ENCODE results near the gene SKI.

The SKI gene

DNA sequence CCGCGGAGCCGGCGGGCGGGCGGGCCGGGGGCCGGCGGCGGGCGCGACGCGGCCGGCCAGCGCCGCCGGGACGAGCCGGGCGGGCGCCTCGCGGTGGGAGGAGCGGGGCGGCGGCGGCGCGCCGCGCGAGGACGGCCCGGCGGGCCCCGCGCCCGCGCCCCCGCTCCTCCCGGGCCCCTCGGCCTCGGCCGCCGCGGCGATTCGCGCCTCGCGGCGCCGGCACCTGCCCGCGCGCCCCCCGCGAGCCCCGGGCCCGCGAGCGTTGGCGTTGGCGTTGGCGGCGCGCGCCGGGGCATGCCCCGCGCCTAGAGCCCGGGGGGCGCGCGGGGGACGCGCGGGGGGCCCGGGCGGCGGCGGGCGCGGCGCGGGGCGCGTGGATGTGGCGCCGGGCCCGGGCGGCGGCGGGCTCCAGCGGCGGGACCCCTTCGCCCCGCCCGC is at the start of gene SKI:
SKI (plus strand) TSS at position 163 of the 438 bp plus-strand sequence. CDS start 448 bp downstream, outside the sequence.
- DNase-seq (ENCODE audit: low spot score) = no peak

DNA sequence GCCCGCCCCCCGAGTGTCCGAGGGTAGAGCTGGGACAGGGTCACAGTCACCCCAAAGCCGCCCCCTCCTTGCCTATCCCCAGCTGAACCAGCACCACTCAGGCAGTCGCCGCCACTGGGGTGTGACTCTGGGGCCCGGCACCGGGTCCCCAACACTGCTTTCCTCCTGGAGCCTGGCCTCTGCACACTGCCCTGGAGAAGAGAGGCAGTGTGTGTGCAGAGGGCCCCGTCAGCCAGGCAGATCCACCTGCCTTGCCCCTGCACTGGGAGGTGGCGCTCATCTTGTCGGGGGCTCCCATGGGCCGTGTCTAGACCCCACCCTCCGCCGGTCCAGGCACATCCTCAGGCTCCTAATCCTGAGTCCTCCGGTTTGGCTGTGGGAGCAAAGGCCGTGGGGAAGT is 49.2 kb upstream of the SKI start:
- no peak for DNase-seq (ENCODE audit: low spot score)

DNA sequence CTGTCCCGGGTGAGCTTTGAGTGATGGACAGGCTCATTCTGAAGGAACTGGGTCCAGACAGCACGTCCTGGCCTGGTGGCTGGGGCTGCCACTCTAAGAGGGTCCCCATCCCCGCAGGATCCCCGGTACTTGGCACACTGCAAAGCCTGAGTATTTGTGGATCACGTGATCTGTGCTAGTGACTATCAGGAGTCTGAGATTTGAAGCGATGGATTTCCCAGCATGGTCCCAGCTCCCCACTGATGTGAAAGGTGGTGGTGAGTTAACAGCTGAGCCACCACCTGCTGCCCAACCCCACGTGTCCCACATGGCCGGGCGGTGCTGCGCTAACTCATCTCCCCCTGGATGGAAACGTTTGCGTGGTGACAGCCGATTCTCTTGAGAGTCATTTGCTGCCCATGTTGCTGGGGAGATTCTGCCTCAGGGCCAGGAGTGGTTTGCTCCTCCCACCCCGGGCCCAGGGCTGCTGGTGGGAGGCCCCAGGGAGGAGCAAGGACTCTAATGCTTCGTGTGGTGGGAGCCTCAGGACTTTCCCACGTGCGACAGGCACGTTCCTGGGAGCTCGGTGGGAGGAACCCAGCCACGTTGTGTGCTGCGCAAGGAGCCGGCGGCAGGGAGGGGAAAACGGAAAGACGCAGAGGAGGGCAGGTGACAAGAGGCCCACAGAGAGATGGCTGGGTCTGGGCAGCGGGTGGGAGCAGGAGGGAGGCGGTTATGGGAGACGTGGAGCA is 48.7 kb upstream of the SKI start:
- DNase-seq (ENCODE audit: low spot score) = no peak

DNA sequence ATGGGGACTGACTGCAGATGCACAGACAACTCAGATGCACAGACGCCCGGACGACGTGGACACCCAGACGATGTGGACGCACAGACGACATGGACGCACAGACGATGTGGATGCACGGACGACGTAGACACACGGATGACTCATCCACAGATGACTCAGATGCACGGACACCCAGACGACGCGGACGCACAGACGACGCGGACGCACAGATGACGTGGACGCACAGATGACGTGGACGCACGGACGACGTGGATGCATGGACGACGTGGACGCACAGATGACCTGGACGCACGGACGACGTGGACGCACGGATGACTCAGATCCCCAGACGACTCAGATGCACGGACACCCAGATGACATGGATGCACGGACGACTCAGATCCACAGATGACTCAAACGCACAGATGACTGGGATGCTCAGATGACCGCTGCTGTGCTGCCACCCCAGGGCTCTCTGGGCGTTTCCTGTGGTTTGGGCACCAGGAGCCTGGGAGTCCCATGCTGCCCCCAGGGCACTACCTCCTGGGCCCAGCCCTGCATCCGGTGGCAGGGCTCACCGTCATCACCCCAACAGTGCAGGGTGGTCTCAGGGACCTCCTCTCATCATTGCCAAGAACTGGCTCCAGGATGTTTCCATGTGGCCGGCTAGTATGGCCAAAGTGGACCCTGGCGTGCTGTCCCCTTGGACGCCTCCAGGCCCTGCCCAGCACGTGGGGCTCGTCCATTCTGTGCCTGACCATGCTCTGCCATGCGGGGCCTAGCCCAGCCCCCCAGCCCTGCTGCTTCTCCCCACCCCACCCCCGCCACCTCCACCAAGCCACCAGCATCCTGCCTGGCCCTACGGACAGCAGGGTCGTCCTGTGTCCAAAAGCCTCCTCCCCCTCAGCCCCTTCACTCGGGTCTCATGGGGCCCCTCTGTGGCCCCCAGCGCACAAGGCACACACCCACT is 47.5 kb upstream of the SKI start:
- no peak for DNase-seq (ENCODE audit: low spot score)

DNA sequence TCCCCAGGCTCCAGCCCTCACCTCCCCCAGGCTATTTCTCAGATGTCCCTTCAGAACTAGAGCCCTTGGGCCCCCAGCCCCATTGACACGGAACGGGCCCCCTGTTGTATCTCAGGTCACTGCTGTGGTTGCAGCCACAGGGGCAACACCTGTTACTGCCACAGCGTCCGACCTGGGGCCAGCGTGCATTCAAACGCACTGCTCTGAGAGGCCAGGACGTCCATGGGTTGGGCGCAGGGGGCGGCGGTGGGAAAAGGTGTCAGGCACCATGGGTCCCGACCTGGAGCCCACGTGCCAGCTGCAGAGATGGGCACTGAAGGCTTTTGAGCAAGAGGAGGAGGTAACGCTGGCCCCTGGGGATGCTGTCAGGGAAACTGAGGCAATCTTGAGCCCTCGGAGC is 46.8 kb upstream of the SKI start:
- no peak for DNase-seq (ENCODE audit: low spot score)

DNA sequence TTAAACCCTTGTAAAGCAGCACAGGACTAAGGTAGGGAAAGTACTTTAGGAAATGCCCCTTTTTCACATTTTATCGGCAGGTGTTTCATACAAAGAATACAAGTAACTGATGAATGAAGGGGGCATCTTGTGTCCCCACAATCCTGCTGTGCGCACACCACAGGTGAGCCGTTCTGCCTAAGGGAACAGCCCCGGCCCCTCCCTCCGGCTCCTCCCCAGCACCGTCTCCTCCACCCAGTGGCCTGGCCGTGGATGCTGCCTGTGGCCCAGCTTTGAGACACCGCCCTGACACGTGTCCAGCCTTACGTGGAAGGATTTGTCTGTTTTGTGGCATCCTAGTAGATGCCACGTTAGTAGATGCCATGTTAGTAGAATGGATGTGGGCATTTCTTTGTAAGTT is 46.4 kb upstream of the SKI start:
- no peak for DNase-seq (ENCODE audit: low spot score)

DNA sequence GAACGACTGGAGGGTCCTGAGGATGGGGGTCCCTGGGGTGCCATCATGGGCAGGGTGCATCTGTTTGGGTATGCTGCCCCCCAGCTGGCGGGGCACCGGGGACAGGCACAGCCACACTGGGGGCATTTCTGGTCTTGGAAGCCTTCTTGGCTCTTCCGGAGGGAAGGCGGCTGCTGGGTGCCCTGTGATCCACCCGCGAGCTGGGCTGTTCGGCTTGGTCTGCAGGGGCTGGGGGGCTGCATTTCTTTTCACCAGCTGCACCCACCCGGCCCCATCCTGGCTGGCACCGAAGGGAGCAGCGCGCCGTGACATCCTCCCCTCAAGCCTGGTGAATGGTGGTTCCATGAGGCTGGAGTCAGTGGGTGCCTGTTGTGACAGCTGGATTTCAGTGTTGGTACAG is 45.7 kb upstream of the SKI start:
- no peak for DNase-seq (ENCODE audit: low spot score)

DNA sequence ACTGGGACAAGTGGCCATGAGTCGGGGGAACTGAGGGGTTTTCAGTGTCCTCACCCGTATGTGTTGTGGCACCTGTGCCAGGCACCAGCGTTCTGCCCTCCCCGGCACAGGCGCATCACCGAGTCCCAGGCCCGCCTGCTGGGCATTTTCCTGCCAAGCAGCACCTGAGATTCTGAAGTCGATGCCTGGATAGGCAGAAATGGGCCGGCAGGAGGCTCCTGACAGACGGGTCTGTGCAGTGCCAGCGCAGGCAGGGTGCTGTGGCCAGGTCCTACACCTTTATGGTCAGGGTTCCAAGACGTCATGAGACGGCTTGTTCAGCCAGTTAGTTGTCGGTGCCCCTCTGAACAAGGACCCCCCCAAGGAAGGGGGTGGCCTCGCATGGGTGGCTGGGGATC is 44.2 kb upstream of the SKI start:
- DNase-seq (ENCODE audit: low spot score) = no peak

DNA sequence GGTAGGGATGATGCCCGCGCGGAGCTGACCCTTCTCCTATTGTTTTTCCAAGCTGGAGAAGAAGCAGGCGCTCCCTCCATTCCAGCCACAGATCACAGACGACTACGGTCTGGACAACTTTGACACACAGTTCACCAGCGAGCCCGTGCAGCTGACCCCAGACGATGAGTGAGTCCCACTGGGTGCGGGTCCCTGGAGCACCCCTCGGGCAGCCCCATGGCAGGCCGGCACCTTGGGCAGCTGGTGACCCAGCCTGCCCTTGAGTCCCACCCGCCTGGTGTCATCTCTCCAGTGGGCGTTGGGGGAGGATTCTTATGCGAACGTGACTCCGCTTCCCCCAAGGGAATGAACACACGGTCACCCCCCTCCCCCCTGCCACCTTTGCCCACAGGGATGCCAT is 43.6 kb upstream of the SKI start:
- DNase-seq (ENCODE audit: low spot score) = no peak

DNA sequence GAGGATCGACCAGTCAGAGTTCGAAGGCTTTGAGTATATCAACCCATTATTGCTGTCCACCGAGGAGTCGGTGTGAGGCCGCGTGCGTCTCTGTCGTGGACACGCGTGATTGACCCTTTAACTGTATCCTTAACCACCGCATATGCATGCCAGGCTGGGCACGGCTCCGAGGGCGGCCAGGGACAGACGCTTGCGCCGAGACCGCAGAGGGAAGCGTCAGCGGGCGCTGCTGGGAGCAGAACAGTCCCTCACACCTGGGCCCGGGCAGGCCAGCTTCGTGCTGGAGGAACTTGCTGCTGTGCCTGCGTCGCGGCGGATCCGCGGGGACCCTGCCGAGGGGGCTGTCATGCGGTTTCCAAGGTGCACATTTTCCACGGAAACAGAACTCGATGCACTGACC is 43.2 kb upstream of the SKI start:
- DNase-seq (ENCODE audit: low spot score) = no peak

DNA sequence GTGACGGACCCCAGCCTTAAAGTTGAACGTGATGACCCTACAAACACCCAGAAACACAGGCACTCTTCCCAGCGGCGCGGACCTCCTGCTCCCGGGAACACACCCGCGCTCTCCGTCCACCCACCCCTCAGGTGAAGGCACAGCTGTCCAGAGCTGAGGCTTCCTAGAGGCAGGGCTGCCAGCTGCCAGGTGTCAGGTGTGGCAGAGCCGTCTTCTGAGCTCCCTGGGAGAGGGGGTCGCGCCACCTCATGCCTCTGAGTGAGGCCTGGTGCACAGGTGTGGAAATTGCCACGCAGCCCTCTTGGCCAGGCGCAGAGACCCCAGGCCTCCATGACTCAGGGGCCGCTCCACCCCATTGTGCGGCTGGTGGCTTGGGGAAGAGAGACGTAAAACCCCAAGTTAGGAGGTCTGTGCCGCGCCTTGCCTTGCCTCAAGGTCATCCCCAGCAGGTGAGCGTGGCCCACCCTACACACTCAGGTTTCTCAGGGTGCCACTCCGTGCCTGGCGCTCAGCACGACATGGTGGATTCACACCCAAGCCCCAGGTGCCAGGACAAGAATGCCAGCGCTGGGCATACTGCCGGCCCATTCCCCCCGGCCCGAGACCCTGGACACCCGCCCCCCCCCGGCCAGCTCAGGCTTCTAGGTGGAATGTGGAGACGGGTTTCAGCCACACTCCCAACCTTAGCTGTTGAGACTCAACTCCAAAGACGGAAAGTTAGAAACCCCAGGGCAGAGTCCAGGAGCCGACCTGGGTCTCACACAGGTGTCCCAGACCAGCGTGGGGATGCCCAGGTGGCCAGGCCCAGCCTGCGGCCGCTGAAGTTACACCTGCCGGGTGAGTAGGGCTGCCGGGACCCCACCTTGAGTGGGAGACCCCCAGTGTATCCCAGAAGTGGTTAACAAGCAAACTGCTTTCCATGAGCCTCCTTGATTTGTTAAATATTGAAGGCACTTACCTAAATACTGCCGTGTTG is 42.0 kb upstream of the SKI start:
- no peak for DNase-seq (ENCODE audit: low spot score)

DNA sequence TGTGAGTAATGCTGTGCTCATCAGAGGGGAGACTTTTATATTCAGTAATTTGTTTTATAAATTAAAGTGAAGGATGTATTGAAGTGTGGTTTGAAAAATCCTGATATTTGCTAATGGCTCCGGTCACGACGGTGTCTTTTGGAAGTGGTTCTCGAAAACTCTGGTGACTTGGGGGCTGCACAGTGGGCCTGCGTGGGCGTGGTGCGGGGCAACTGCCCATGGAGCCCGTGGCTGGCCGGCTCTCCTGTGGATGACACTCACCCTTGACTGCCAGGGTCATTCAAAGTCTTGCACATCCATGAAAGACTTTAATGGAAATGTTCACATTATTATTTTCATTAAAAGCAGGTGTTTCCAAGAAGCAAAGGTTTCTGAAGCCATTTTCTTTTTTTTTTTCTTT is 41.2 kb upstream of the SKI start:
- DNase-seq (ENCODE audit: low spot score) = no peak

DNA sequence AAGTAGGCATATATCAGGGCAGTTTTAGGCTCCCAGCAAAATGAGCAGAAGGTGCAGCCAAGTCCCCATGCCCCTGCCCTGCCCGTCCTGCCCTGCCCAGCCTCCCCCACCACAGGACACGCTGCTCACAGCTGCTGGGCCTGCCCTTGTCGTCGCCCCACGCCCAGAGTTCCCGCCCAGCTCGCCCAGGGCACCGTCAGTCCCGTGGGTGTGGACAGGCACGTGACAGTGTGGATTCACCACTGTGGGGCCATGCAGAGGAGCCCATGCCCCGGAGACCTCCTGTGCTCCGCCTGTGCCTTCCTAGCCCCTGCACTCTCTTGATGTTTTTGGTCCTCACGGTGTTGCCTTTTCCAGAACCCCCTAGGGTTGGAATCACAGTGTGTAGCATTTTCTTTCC is 40.5 kb upstream of the SKI start:
- DNase-seq (ENCODE audit: low spot score) = no peak

DNA sequence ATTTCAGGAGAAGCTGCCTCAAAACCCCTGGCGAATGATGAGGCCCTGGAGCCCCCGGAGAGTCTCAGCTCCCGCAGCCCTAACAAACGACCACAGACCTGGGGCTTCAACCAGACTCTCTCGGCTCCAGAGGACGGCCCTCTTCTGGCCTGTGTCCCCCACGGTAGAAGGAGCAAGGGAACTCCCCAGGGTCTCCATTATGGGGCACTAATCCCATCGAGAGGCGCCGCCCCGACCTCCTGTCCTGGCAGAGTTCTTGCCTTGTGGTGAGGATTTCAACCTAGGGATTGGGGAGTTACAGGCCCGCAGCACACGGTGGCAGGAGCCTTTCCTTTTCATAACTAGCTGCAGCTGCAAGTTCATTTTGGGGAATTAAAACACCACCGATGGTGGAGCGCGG is 39.8 kb upstream of the SKI start:
- DNase-seq (ENCODE audit: low spot score) = no peak

DNA sequence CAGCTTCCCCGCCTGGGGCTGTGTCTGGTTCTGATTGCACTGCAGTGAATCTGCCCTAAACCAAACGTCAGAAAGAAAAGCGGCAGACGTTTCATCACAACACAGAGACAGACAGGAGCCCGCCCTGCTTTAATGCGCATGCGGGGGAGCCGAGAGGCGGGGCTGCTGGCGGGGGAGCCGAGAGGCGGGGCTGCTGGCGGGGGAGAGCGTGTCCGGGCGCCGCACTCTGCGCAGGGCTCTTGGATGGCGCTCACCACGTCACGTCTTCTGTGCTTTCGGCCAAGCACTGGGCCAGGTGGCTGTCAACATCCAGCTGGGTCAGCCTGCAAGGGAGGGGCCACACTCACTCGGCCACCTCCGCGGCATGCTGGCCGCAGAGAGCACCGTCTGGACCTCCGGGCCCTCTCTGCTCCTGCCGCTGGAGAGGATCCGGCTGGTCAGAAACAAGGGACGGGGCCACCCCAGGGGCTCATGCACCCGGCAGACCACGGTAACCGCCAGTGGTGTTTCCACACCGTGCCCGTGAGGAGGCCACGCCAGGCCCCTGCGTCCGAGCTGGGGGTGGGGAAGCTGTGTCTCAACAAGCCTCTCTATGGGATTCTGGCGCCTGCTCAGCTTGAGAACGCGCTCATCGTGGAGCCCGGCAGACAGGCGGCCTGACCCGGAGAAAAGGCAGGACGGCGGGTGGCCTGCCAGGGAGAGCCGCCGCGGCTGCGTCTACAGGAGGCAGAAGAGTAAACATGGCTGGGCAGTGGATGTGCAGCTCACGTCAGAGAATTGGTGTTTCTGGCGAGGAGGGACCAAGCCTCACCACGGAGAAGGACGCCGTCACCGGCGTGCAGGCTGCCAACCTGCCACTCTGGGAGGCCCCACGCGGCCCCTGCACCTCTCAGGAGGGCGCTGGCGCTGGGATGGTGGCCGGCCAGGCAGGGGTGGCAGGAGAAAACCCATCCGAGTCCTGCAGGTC is 38.4 kb upstream of the SKI start:
- DNase-seq (ENCODE audit: low spot score) = peak; percentile 94

DNA sequence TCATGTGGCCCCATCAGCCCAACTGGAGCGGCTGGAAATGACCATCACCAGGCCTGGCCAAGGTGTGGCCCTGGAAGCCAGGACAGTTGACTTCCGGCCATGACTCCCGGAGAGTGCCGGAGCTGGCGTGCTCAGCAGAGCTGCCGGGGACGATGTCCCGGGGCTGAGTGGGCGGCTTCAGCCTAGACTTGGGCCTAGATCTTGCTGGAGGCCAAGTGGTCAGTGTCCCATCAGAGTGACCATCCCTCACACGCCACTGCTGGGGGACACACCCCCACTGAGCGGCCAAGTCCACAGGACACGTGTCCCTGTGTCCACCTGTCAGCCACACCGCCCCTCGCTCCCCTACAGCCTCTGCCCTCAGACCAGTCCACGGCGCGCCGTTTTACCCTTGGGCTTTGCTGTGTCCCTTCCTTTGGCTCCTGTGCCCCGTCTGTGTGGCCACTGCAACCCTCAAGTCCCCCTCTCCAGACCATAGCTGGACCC is 37.6 kb upstream of the SKI start:
- DNase-seq (ENCODE audit: low spot score) = no peak

DNA sequence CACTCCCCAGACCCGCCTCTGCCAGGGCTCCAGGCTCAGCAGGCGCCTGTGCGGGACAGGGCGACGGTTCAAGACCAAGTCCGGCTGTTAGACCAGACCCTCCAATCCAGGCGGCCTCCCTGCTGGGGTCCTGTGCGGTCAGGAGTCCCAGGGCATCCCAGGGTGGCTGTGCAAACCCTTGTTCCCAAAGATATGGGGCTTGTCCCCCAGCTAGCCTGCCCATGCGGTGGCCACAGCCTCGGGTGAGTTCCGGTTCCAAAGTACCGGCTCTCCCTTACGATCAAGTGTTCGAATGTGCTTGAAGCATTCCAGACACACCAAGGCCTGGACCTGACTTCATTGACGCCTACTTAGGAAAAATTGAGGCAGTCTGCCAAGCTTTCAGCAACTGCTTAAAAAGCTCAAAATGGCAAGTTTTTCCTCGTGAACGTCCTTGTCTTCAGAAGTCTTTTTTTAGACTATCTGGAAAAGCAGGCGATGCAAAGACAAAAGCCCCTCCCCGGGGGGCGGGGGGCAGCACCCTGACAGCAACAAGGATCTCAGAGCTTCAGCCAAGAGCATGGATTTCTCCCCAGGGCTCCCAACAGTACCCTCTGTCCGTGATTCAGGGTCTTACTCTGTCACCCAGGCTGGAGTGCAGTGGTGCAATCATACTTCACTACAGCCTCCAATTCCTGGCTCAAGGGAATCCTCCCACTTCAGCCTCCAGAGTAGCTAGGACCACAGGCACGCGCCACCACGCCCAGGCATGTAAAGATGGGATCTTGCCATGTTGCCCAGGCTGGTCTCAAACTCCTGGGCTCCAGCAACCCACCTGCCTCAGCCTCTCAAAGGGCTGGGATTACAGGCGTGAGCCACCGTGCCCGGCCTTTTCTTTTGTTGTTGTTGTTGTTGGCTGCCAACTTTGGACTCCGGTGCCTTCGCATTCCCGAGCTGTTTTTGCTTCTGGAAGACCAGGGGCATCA is 35.8 kb upstream of the SKI start:
- DNase-seq (ENCODE audit: low spot score) = no peak

DNA sequence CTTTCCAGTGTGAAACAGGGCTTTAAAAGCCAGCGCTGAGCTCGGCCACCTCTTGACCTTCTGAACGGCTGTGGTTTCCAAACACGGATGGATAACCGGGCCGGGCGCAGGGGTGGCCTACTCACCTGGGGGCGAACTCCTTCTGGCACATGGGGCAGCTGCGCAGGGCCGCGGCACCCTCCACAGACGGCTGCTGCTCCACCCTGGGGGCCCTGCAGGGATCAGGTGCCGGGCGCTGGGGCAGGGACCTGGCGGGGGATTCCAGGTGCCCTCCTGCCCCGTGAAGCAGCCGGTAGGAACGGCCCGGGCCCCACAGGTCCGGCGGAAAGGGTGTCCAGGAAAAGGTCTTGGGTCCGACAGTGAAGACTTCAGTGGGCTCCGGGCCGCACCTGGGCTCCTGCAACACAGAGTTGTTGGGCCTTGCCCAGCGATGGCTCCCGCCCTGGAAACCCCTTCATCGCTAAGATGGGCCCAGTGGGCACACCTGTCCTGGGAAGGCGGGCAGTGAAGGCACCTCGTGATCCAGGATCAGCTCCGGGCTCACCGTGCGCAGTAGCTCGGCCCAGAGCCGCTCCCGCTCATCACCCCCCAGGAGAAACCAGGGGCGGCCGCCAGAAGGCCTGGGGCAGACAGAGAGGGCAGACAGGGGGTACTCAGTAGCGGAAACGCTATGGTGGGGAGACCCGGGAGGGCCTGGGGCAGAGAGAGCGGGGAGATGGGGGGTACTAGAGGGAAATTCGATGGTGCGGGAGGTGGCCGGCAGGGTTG is 34.4 kb upstream of the SKI start:
- DNase-seq (ENCODE audit: low spot score) = no peak
